Mucosa of descending colon (tissue), 3 donors: ENCODE results near the gene FES. TPM values are rescaled to one million over a fixed set of nuclear protein-coding genes. Genes with fewer than 3 reads are reported as not detected.
"Not testable (repeated sequence)": the region's sequence is repeated elsewhere in the genome, so short reads cannot be mapped to it uniquely, and the experiment has no call there.

Experiments
- ATAC-seq: fragments of 200-7000 bp; cut with Tn5 transposase; one replicate; pipeline ENCODE4 v1.9.1; 2020; ENCODE audit warnings: mild to moderate bottlenecking, moderate library complexity
- DNase-seq, 3 donors: peaks; one replicate each; pipeline ENCODE4 v3.0.0-alpha.2; 2020
- H3K36me3 ChIP-seq: fragments of 200-600 bp; one replicate; pipeline ENCODE4 v1.8.0; 2021; ENCODE audit warnings: low read depth, mild to moderate bottlenecking
- H3K4me1 ChIP-seq: fragments of 200-600 bp; one replicate; pipeline ENCODE4 v1.8.0; 2021; ENCODE audit warnings: low read depth, mild to moderate bottlenecking
- H3K4me3 ChIP-seq: fragments of 200-600 bp; one replicate; pipeline ENCODE4 v1.8.0; 2021; ENCODE audit warnings: mild to moderate bottlenecking
- H3K9me3 ChIP-seq: fragments of 200-600 bp; one replicate; pipeline ENCODE4 v1.8.0; 2021; ENCODE audit warnings: mild to moderate bottlenecking
- CTCF ChIP-seq: fragments of 200-600 bp; IDR thresholded peaks from one replicate; pipeline ENCODE4 v1.8.0; 2022; ENCODE audit warnings: antibody characterized with exemption, mild to moderate bottlenecking
- intact Hi-C, 2 donors: fragments of 100-400 bp; cut with DNase I in 1 of 2; cut with micrococcal nuclease in 1 of 2; formaldehyde crosslinking; loops; one replicate each; pipeline versions ENCODE4 v1.11.0 to v1.11.1; 2022; cut with DNase I, micrococcal nuclease
- total RNA-seq, 3 donors: library from RNA; stranded (reverse); fragmentation: NEBNext Ultra II Directional in 2 of 3; extraction: Animal tissue kit (Norgen Biotek cat#: 25700) in 2 of 3; gene quantifications; one replicate each; pipeline versions ENCODE4 v1.2.1 to v1.2.4, GENCODE V29; 2021 to 2023
- donor health status: DM: no; HTN: no; CAD: no; lungs with moderate emphysema.
- donor health status: DM: no; HTN: no; CAD: no.
- donor health status: DM: no; HTN: yes; CAD: no.

Gene FES
- total RNA-seq, 3 donors from 2014 or later: 7.9 to 18.6 (median 12.1) TPM

GRCh38 chr15:90873998-90874605 is 10.2 kb upstream of the FES start:
- Histone ChIP-seq H3K9me3 (no peaks in the 10 kb centered on the region), H3K4me1 (peaks cover 36% of the 10 kb centered on the region), H3K36me3 (peaks cover 5% of the 10 kb centered on the region), H3K4me3 (no peak overlapping the region)
- intact Hi-C loops: loop anchor here in 1 of 2 donors (10.0 kb wide), 1 partner anchor 159 kb away; the partner anchor contains the start of gene BLM
- no peak for ATAC-seq
- peak in 1 of 3 donors; percentile 44 for DNase-seq
- TF ChIP-seq CTCF: no peak

GRCh38 chr15:90874986-90875385 is 9.3 kb upstream of the FES start:
- not testable (repeated sequence) for H3K9me3 ChIP-seq, H3K36me3 ChIP-seq, ATAC-seq, H3K4me3 ChIP-seq, DNase-seq
- H3K4me1 ChIP-seq: peaks cover 29% of the 10 kb centered on the region
- intact Hi-C loops: loop anchor here in 1 of 2 donors (10.0 kb wide), 1 partner anchor 160 kb away; the partner anchor contains the start of gene BLM

GRCh38 chr15:90875549-90875981 is 8.7 kb upstream of the FES start:
- ATAC-seq: no peak
- Histone ChIP-seq H3K4me1 (peaks cover 23% of the 10 kb centered on the region), H3K36me3 (peaks cover 5% of the 10 kb centered on the region), H3K4me3 (no peak overlapping the region), H3K9me3 (no peaks in the 10 kb centered on the region)
- intact Hi-C loops: loop anchor here in 1 of 2 donors (10.0 kb wide), 1 partner anchor 161 kb away; the partner anchor contains the start of gene BLM
- no peak for TF ChIP-seq CTCF
- no peak for DNase-seq

GRCh38 chr15:90876046-90876445 is 8.3 kb upstream of the FES start:
- TF ChIP-seq CTCF: no peak
- no peaks in the 10 kb centered on the region for H3K9me3 ChIP-seq
- DNase-seq (no peak), ATAC-seq (no peak)
- no peak overlapping the region for H3K4me3 ChIP-seq
- intact Hi-C loops: loop anchor here in 1 of 2 donors (10.0 kb wide), 1 partner anchor 161 kb away; the partner anchor contains the start of gene BLM
- H3K4me1 ChIP-seq: peaks cover 20% of the 10 kb centered on the region
- H3K36me3 ChIP-seq: peaks cover 5% of the 10 kb centered on the region

GRCh38 chr15:90876512-90877170 is 7.7 kb upstream of the FES start:
- DNase-seq (no peak), ATAC-seq (no peak)
- TF ChIP-seq CTCF: no peak
- H3K4me1 ChIP-seq: peaks cover 20% of the 10 kb centered on the region
- intact Hi-C loops: loop anchor here in 1 of 2 donors (10.0 kb wide), 1 partner anchor 162 kb away; the partner anchor contains the start of gene BLM
- H3K36me3 ChIP-seq: peaks cover 5% of the 10 kb centered on the region
- H3K9me3 ChIP-seq: no peaks in the 10 kb centered on the region
- H3K4me3 ChIP-seq: no peak overlapping the region

DNA sequence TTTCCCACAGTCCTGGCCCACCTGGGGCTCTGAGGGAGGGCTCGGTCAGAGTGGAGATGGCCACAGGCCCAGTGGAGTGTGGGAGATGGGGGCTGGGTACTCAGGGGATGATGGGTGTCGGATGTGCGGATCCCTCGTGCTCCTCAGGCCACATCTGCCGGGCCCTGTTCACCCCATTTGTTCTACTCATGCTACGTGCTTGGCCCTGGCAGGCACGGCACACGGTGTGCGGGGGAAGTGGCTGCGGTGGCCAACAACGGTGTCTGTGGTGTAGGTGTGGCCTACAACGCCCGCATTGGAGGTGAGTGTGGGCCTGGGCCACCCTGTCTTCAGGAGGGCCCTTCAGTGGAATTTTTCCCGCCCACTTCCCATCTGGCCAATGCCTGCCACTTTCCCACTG is 7.0 kb upstream of the FES start:
- no peak for DNase-seq
- TF ChIP-seq CTCF: no peak
- no peak for ATAC-seq
- Histone ChIP-seq H3K36me3 (peaks cover 5% of the 10 kb centered on the region), H3K4me3 (no peak overlapping the region), H3K4me1 (peaks cover 20% of the 10 kb centered on the region), H3K9me3 (no peaks in the 10 kb centered on the region)
- intact Hi-C loops: loop anchor here in 1 of 2 donors (10.0 kb wide), 1 partner anchor 163 kb away; the partner anchor contains the start of gene BLM
